Skin epidermis (tissue), 12 donors: ENCODE data around the gene DDX24.

Source experiments
- H3K27ac ChIP-seq, 21 experiments: fragments of 200-600 bp; sonication (generic) in 11 of 21; one replicate each; pipeline ENCODE4 v1.5.0; 2020; ENCODE audit warnings: mild to moderate bottlenecking in 3 of 21, inconsistent platforms in 2 of 21, moderate library complexity in 2 of 21
- H3K4me3 ChIP-seq, 7 experiments: fragments of 200-600 bp; sonication (generic) in 2 of 7; one replicate each; pipeline ENCODE4 v1.5.0; 2020; ENCODE audit warnings: inconsistent platforms in 2 of 7, mild to moderate bottlenecking in 2 of 7, moderate library complexity in 1 of 7

Gene DDX24

GRCh38 chr14:94080621-94081385 lies at the start of gene DDX24, which contains the start of gene IFI27L1:
TSS of gene DDX24 (minus strand) at chr14:94081202. CDS start at chr14:94079742, 1,460 bp downstream.
TSS of gene IFI27L1 (plus strand) at chr14:94081310. CDS start at chr14:94096938, 15,628 bp downstream.
- H3K27ac ChIP-seq = peak within 1 kb of the TSS; percentile 79 to 98 (median 93)

DNA sequence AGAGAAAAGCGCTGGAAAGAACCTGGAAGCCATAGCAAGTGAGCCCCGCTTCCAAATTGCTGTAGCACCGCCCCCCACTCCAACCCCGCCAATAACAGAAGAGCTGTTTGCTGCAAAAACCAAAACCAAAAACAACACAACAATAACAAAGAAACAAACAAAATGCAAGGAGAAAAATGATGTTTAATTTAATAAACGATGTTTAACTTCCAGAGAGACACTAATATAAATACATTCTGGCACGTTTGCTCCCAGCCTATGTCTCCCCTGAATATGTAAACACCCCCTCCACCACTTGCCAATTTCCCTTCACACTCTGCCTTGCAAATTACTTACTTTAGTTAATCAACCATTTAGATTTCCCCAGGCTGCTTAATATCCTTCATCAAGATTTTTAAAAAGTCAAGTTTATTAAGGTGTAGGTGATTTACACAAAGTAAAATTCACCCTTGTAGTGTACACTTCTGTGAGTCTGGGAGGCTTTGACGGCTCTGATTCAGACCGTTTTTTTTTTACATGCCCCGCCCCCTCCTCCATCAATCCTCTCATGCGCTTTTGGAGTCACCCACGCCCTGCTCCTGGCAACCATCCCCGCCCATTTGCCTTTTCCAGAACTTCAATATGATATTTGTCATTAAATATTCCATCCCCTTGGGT lies 48.9 kb upstream of the DDX24 start:
- H3K27ac ChIP-seq = peak overlapping the region in 17 of 21 experiments; percentile 47 to 86 (median 75)
- H3K4me3 ChIP-seq = peak overlapping the region; percentile 32 to 61 (median 52)

More at GRCh38 chr14:94080621-94081385, at the start of gene DDX24, which contains the start of gene IFI27L1:
- peak within 1 kb of the TSS; percentile 72 to 99 (median 89) for H3K4me3 ChIP-seq

GRCh38 chr14:94129111-94129757 lies 48.2 kb upstream of the DDX24 start, which contains the start of gene IFI27L2:
TSS of gene IFI27L2 (minus strand) at chr14:94129604. CDS start at chr14:94129564, 40 bp downstream.
- H3K4me3 ChIP-seq = peak within 1 kb of the TSS; percentile 32 to 61 (median 52)
- H3K27ac ChIP-seq = peak within 1 kb of the TSS in 20 of 21 experiments; percentile 29 to 86 (median 74)

GRCh38 chr14:94128216-94128839 lies 47.3 kb upstream of the DDX24 start:
- peak overlapping the region in 2 of 7 experiments; percentile 51 to 60 for H3K4me3 ChIP-seq
- H3K27ac ChIP-seq = peak overlapping the region in 6 of 21 experiments; percentile 69 to 86 (median 74)

- Histone ChIP-seq H3K27ac (no peak overlapping the region), H3K4me3 (no peak overlapping the region)
Measured at GRCh38 chr14:94127330-94127729, 46.3 kb upstream of the DDX24 start.

DNA sequence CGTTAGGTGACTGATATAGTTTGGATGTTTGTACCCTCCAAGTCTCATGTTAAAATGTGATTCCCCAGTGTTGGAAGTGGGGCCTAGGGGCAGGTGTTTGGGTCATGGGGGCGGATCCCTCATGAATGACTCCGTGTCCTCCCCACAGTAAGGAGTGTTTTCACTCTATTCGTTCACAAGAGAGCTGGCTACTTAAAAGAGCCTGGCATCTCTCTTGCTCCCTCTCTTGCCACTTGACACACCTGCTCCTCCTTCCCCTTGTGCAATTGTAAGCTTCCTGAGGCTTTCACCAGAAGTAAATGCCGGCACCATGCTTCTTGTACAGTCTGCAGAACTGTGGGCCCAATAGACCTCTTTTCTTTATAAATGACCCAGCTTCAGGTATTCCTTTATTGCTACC lies 45.8 kb upstream of the DDX24 start:
- no peak overlapping the region for H3K27ac ChIP-seq
- no peak overlapping the region for H3K4me3 ChIP-seq

DNA sequence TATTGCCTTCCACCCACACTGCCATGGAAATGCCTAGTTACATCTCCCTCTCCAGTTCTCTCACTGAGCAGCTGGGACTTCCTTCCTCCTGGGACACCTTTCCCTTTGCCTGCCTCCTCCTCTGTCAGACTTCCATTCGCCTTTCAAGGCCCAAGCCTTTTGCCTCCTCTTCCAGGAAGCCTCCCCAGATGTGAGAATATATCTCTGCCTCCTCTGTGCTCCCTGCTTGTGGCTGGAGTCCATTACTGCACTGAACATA lies 45.3 kb upstream of the DDX24 start:
- H3K4me3 ChIP-seq = no peak overlapping the region
- no peak overlapping the region for H3K27ac ChIP-seq

DNA sequence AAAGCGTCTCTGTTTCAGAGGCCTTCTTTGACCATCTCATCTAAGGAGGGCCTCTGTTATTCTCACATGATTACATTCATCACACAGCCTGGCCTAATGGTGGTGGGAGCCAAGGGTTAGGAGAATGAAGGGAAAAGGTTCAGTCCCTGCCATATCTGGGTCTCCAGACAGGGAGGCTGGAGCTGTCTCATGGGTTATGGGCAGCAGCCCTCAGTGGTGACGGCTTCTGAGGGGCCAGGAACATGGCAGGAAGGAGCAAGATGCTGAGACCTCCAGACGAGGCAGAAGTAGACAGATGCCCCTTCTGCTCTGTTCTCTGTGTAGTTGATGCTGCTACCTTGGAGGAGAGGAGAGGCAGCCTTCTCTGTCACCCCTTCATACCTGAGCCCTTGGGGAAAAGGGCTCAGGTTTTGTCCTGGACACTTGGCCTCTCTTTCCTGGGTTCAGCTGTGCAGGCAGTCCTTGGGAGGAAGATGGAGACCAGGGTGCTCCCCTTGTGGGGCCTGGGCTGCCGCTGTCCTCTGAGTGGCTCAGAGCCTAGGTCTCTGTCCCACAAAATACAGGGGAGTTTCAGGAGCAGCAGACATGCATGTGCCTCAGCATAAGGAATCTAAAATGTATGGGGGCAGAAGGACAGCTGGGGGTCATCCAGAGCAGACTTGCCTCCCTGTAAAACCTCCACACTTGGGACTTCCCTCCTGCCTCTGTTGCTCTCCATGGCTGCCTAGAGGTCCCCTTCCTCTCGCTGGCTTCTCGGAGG lies 44.8 kb upstream of the DDX24 start:
- Histone ChIP-seq H3K27ac (no peak overlapping the region), H3K4me3 (no peak overlapping the region)

GRCh38 chr14:94124582-94125377 lies 43.8 kb upstream of the DDX24 start:
- Histone ChIP-seq H3K4me3 (no peak overlapping the region), H3K27ac (no peak overlapping the region)

DNA sequence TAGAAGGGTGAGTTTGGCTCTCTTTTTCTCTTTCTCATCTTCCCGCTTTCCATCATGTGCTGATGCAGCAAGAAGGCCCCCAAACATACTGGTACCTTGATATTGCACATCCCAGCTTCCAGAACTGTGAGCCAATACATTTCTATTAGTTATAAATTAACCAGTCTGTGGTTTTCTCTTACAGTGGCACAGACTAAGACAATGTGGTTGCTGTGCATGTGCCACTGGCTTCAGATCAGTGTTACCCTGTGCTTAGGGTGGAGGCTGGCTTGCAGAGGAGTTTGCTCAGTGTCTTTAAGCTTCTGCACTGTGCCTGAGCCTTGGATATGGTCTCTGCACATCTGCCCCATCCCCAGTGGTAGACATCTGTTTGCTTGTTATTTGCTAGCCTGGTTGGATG lies 42.9 kb upstream of the DDX24 start:
- Histone ChIP-seq H3K27ac (no peak overlapping the region), H3K4me3 (no peak overlapping the region)

- Histone ChIP-seq H3K27ac (no peak overlapping the region), H3K4me3 (no peak overlapping the region)
Measured at GRCh38 chr14:94123296-94123695, 42.3 kb upstream of the DDX24 start.

DNA sequence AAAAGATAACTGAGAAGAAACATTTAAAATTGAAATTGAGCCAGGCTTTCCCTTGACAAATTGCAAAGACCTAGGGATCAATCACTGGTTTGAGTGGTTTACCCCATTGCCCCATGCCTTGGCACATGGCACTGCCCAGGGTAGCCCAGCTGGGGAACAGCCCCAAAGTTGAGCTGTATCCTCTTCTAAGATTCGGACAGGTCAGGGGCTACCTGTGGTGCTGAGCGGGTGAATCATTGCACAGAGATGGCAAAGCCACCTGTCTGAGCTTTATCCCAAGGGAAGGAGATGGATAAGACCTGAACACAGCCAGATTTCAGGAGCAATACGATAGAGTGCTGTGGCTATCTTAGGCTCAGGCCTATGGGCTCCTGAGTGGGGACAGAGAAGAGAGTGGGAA lies 41.4 kb upstream of the DDX24 start:
- no peak overlapping the region for H3K4me3 ChIP-seq

DNA sequence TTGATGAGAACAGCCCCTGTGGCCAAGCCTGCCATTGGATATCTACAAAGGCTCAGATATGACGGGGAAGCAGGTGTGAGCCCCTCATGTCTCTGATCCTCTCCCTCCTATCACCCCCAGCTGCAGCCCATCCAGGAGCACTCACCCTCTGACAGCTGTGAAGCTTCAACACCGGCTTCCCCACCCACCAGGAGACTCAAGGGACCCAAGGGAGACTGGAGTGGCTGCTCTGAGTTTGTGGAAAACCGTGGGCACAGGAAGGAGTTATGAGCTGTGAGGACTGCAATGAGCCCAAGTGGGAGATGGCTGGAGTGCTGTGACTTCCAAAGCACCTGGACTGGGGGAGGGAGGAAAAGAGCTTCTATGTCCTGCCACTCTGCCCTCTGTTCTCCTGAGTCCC lies 40.5 kb upstream of the DDX24 start:
- Histone ChIP-seq H3K4me3 (no peak overlapping the region), H3K27ac (no peak overlapping the region)

More for the DNA sequence above, 41.4 kb upstream of the DDX24 start:
- H3K27ac ChIP-seq = no peak overlapping the region

DNA sequence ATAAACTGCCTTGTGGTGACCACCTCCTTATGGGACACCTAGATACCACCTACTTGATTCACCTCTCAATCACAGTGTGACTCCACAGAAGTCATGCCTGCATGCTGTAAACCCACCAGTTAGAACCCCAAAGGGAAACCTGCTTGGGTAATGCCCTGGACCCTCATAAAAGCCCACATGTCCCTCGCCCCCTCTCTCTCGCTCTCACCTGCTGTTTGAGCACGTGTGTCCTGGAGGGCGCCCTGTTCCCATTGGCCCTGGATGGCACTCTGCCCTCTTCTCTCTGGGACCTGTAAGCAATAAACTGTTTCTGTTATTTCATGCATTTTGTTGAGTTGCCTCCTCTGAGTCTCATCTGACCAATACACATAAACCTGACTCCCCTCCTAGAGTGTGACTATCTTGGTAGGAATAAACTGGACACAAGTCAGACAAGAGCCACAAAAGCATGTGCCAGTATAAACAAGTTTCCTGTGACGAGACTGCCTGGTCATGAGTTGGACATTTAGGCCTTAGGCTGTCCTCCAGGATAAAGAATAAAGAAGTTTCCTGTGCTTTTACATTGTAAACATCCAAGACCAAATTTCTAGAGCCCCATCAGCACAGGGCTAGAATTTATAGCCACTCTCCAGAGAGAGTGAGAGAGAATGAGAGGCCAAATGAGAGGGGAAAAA lies 39.8 kb upstream of the DDX24 start:
- H3K4me3 ChIP-seq = no peak overlapping the region
- no peak overlapping the region for H3K27ac ChIP-seq

GRCh38 chr14:94119071-94119470 lies 38.1 kb upstream of the DDX24 start:
- H3K27ac ChIP-seq = no peak overlapping the region
- H3K4me3 ChIP-seq = no peak overlapping the region

- no peak overlapping the region for H3K4me3 ChIP-seq
- no peak overlapping the region for H3K27ac ChIP-seq
Measured at GRCh38 chr14:94117856-94118255, 36.9 kb upstream of the DDX24 start.

DNA sequence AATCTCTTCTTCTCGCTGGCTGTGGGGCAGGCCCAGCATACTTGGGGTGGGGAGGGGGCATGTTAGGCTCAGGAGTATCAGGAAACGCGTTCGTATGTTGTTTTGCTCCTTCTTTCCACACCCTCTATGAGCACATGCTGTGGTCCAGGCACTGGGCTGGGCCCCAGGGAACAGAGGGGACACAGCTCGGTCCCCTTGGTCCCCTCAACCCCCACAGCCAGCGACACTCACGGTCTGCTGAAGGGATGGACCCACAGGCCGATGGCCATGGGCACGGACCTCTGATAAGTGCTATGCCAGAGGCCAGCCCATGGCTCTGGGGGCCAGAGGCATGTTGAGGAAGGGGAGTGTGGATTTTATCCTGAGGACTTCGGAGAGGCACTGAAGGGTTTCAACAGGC lies 35.7 kb upstream of the DDX24 start:
- Histone ChIP-seq H3K4me3 (no peak overlapping the region), H3K27ac (no peak overlapping the region)

DNA sequence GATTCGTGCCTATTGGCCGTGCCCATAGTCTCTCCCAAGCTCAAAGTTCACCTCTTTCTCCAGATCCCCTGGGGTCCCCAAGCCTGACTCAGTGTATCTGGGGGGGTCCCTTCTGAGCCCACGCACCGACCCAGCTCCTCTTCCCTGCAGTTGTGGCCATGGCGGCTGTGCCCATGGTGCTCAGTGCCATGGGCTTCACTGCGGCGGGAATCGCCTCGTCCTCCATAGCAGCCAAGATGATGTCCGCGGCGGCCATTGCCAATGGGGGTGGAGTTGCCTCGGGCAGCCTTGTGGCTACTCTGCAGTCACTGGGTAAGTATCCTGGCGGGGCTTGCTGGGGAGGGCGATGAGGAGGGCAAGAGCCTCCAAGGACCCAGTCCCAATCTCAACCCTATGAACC lies 34.6 kb upstream of the DDX24 start:
- H3K27ac ChIP-seq = peak overlapping the region in 6 of 21 experiments; percentile 4 to 49 (median 30)
- H3K4me3 ChIP-seq = no peak overlapping the region
